Gastroesophageal sphincter (tissue), 3 donors: ENCODE measurements around the gene DIMT1.

ENCODE experiments used
- POLR2AphosphoS5 ChIP-seq: sonication (generic); formaldehyde crosslinking; IDR thresholded peaks from one replicate; pipeline ENCODE4 v1.6.1; 2017; ENCODE audit warnings: antibody characterized with exemption
- TF ChIP-seq, protein P1 (sequence below), 4 experiments: fragments of 200-600 bp in 2 of 4; fragments of 450-650 bp in 2 of 4; sonication (generic) in 1 of 4; IDR thresholded peaks; one replicate each; pipeline ENCODE4 v1.5.1; 2017 to 2019; ENCODE audit warnings: antibody characterized with exemption in 4 of 4, mild to moderate bottlenecking in 2 of 4, moderate library complexity in 2 of 4

GRCh38 chr5:62373382-62373781 lies 30.3 kb downstream of the DIMT1 start:
- TF ChIP-seq POLR2AphosphoS5: no peak
- TF ChIP-seq, protein P1, sequence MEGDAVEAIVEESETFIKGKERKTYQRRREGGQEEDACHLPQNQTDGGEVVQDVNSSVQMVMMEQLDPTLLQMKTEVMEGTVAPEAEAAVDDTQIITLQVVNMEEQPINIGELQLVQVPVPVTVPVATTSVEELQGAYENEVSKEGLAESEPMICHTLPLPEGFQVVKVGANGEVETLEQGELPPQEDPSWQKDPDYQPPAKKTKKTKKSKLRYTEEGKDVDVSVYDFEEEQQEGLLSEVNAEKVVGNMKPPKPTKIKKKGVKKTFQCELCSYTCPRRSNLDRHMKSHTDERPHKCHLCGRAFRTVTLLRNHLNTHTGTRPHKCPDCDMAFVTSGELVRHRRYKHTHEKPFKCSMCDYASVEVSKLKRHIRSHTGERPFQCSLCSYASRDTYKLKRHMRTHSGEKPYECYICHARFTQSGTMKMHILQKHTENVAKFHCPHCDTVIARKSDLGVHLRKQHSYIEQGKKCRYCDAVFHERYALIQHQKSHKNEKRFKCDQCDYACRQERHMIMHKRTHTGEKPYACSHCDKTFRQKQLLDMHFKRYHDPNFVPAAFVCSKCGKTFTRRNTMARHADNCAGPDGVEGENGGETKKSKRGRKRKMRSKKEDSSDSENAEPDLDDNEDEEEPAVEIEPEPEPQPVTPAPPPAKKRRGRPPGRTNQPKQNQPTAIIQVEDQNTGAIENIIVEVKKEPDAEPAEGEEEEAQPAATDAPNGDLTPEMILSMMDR (IDR thresholded peaks at IDR 0.05): no peak
